H9 (cell line): ENCODE results near the gene PTCD1. TPM values are rescaled to one million over a fixed set of nuclear protein-coding genes. Genes with fewer than 3 reads are reported as not detected.

Experiments used
- DNase-seq: peaks from one replicate; pipeline ENCODE4 v3.0.0-alpha.2; 2017
- H2AFZ ChIP-seq: one replicate; pipeline ENCODE4 v1.6.1; 2013; ENCODE audit warnings: mild to moderate bottlenecking, low read length, control low read depth, moderate library complexity
- H2AK5ac ChIP-seq: 2 replicates; pipeline ENCODE4 v1.6.1; 2013; ENCODE audit warnings: low read length, control low read depth, mixed read lengths; ENCODE audit not compliant: insufficient read length
- H2BK120ac ChIP-seq: one replicate; pipeline ENCODE4 v1.6.1; 2013; ENCODE audit warnings: low read depth, mild to moderate bottlenecking, low read length, control low read depth, inconsistent platforms; ENCODE audit not compliant: poor library complexity, severe bottlenecking
- H2BK12ac ChIP-seq: 2 replicates; pipeline ENCODE4 v1.6.1; 2013; ENCODE audit warnings: low read length, control low read depth, mixed read lengths, low read depth; ENCODE audit not compliant: insufficient read length
- H2BK15ac ChIP-seq: 2 replicates; pipeline ENCODE4 v1.6.1; 2013; ENCODE audit warnings: low read depth, low read length, control low read depth
- H2BK20ac ChIP-seq: one replicate; pipeline ENCODE4 v1.6.1; 2013; ENCODE audit warnings: low read depth, mild to moderate bottlenecking, low read length, control low read depth, inconsistent platforms; ENCODE audit not compliant: poor library complexity, severe bottlenecking
- H2BK5ac ChIP-seq: 2 replicates; pipeline ENCODE4 v1.6.1; 2013; ENCODE audit warnings: low read length, control low read depth, mixed read lengths; ENCODE audit not compliant: insufficient read length
- H3K14ac ChIP-seq: 2 replicates; pipeline ENCODE4 v1.6.1; 2013; ENCODE audit warnings: low read length, control low read depth; ENCODE audit not compliant: insufficient read depth
- H3K18ac ChIP-seq: 2 replicates; pipeline ENCODE4 v1.6.1; 2013; ENCODE audit warnings: low read depth, mild to moderate bottlenecking, mixed read lengths, low read length, control low read depth; ENCODE audit not compliant: insufficient read length
- H3K23ac ChIP-seq: 2 replicates; pipeline ENCODE4 v1.6.1; 2013; ENCODE audit warnings: low read length, control low read depth, mixed read lengths, low read depth; ENCODE audit not compliant: insufficient read length
- H3K23me2 ChIP-seq: 2 replicates; pipeline ENCODE4 v1.6.1; 2013; ENCODE audit warnings: low read depth, mild to moderate bottlenecking, mixed read lengths, low read length, control low read depth; ENCODE audit not compliant: insufficient read length, poor library complexity, severe bottlenecking
- H3K27ac ChIP-seq: 2 replicates; pipeline ENCODE4 v1.5.1; 2013; ENCODE audit warnings: low read length, control low read depth, mixed read lengths, low read depth; ENCODE audit not compliant: insufficient read length
- H3K27me3 ChIP-seq: 2 replicates; pipeline ENCODE4 v1.6.1; 2013; ENCODE audit warnings: low read length, control low read depth, inconsistent platforms; ENCODE audit not compliant: insufficient read depth
- H3K4ac ChIP-seq: 2 replicates; pipeline ENCODE4 v1.6.1; 2013; ENCODE audit warnings: low read depth, mild to moderate bottlenecking, control low read depth, inconsistent platforms, low read length, moderate library complexity
- H3K4me1 ChIP-seq: 2 replicates; pipeline ENCODE4 v1.6.1; 2013; ENCODE audit warnings: low read length, control low read depth, inconsistent platforms; ENCODE audit not compliant: insufficient read depth
- H3K4me2 ChIP-seq: 2 replicates; pipeline ENCODE4 v1.6.1; 2013; ENCODE audit warnings: low read length, control low read depth, mixed read lengths; ENCODE audit not compliant: insufficient read length, insufficient read depth
- H3K56ac ChIP-seq: 2 replicates; pipeline ENCODE4 v1.6.1; 2013; ENCODE audit warnings: low read depth, mild to moderate bottlenecking, mixed read lengths, low read length, control low read depth; ENCODE audit not compliant: insufficient read length
- H3K79me1 ChIP-seq: 2 replicates; pipeline ENCODE4 v1.6.1; 2013; ENCODE audit warnings: low read depth, mild to moderate bottlenecking, moderate library complexity, low read length, control low read depth, inconsistent platforms; ENCODE audit not compliant: insufficient read depth, poor library complexity, severe bottlenecking
- H3K79me2 ChIP-seq: 2 replicates; pipeline ENCODE4 v1.6.1; 2013; ENCODE audit warnings: low read length, control low read depth, inconsistent platforms; ENCODE audit not compliant: insufficient read depth
- H3K9ac ChIP-seq: 2 replicates; pipeline ENCODE4 v1.6.1; 2013; ENCODE audit warnings: low read length, control low read depth, mixed read lengths; ENCODE audit not compliant: insufficient read length; ENCODE audit errors: extremely low read depth
- H3K9me3 ChIP-seq: one replicate; pipeline ENCODE4 v1.6.1; 2013; ENCODE audit warnings: low read depth, low read length, inconsistent platforms; ENCODE audit not compliant: control insufficient read depth
- H3T11ph ChIP-seq: one replicate; pipeline ENCODE4 v1.6.1; 2013; ENCODE audit warnings: mild to moderate bottlenecking, low read length, control low read depth, inconsistent platforms
- H4K20me1 ChIP-seq: one replicate; pipeline ENCODE4 v1.6.1; 2013; ENCODE audit not compliant: control insufficient read depth, insufficient read length, insufficient read depth
- H4K5ac ChIP-seq: 2 replicates; pipeline ENCODE4 v1.6.1; 2013; ENCODE audit warnings: low read depth, mild to moderate bottlenecking, mixed read lengths, low read length, control low read depth; ENCODE audit not compliant: insufficient read length
- H4K8ac ChIP-seq: replicated peaks from 2 replicates; pipeline ENCODE4 v1.6.1; 2013; ENCODE audit warnings: low read length, control low read depth, mixed read lengths, low read depth; ENCODE audit not compliant: insufficient read length
- H4K91ac ChIP-seq: 2 replicates; pipeline ENCODE4 v1.6.1; 2013; ENCODE audit warnings: low read depth, mild to moderate bottlenecking, moderate library complexity, mixed read lengths, low read length, control low read depth; ENCODE audit not compliant: insufficient read length
- H3K27ac Mint-ChIP-seq, 3 experiments: 2 replicates in 2 of 3; 3 replicates in 1 of 3; pipeline ENCODE4 v1.8.0; 2020 to 2021; ENCODE audit warnings: mixed read lengths in 3 of 3, mild to moderate bottlenecking in 1 of 3, moderate library complexity in 1 of 3
- H3K27me3 Mint-ChIP-seq: 2 replicates; pipeline ENCODE4 v1.8.0; 2021; ENCODE audit warnings: low read depth, mild to moderate bottlenecking, moderate library complexity, mixed read lengths
- H3K36me3 Mint-ChIP-seq, 3 experiments: 2 replicates in 2 of 3; 3 replicates in 1 of 3; pipeline ENCODE4 v1.8.0; 2020 to 2021; ENCODE audit warnings: low read depth in 3 of 3, mixed read lengths in 3 of 3; ENCODE audit not compliant: insufficient read depth in 1 of 3
- H3K4me1 Mint-ChIP-seq, 2 experiments: 2 replicates each; pipeline ENCODE4 v1.8.0; 2020; ENCODE audit warnings: mixed read lengths in 2 of 2
- H3K4me3 Mint-ChIP-seq, 2 experiments: 2 replicates in 1 of 2; 3 replicates in 1 of 2; pipeline ENCODE4 v1.8.0; 2020 to 2021; ENCODE audit warnings: mild to moderate bottlenecking in 2 of 2, mixed read lengths in 2 of 2, moderate library complexity in 1 of 2
- H3K9me3 Mint-ChIP-seq, 2 experiments: 2 replicates in 1 of 2; 3 replicates in 1 of 2; pipeline ENCODE4 v1.8.0; 2020; ENCODE audit warnings: mild to moderate bottlenecking in 2 of 2, mixed read lengths in 2 of 2, moderate library complexity in 1 of 2
- WGBS: extraction: QIAGEN DNeasy Blood & Tissue Kit; methylation state at CpG from one replicate; pipeline ENCODE4 v1.1.7; 2013; ENCODE audit warnings: missing lambda C conversion rate, low lambda C conversion rate, mixed read lengths; ENCODE audit not compliant: insufficient read length; ENCODE audit errors: extremely low coverage; 5-methylcytosine and 5-hydroxymethylcytosine counted together
- total RNA-seq: library from RNA; stranded (reverse); gene quantifications from 2 replicates; pipeline ENCODE4 v1.2.1, GENCODE V29; 2021
- TF ChIP-seq, protein P1 (sequence below): fragments of 200-600 bp; sonication (generic); conservative IDR thresholded peaks from 3 replicates; pipeline ENCODE4 v1.8.0; 2021; ENCODE audit warnings: antibody characterized with exemption, mild to moderate bottlenecking

PTCD1 gene
- total RNA-seq, 1 experiment from 2014 or later: 12.8 TPM

DNA sequence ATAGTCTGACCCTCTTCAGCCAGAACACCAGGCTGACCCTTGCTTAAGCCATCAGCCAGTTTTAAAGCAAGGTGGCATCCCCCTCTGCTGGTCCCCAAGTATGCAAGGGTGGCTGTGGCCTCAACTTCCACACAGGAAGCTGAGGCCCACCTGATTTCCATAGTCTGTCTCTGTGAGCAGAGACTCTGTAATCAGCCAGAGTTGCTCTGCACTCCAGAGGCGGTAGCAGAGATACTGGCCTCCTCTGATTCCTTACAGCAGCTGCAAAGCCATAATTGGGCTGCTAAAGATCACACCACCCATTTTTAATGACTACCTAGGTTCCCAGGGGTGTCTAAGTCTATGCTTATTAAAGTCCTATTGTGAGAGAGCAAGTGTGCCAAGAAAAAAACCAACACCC, 32.0 kb downstream of the PTCD1 start:
- H2BK120ac ChIP-seq: no peak overlapping the region
- H3K18ac ChIP-seq: no peak overlapping the region
- H3K27me3 ChIP-seq: no peaks in the 10 kb centered on the region
- no peak overlapping the region for H4K5ac ChIP-seq
- no peaks in the 10 kb centered on the region for H3K4me1 ChIP-seq
- no peak overlapping the region for H3K4me2 ChIP-seq
- no peaks in the 10 kb centered on the region for H3K27me3 Mint-ChIP-seq
- H2AK5ac ChIP-seq: no peak overlapping the region
- no peak overlapping the region for H3K4ac ChIP-seq
- H2AFZ ChIP-seq: no peak overlapping the region
- H3K23me2 ChIP-seq: peaks cover 16% of the 10 kb centered on the region
- peak overlapping the region; percentile 95 to 96 for H3K4me3 Mint-ChIP-seq
- H3K79me2 ChIP-seq: peaks cover 36% of the 10 kb centered on the region
- H3K9ac ChIP-seq: no peak overlapping the region
- H4K8ac ChIP-seq: no peak overlapping the region
- no peak overlapping the region for H3K56ac ChIP-seq
- H2BK15ac ChIP-seq: no peak overlapping the region
- no peak overlapping the region for H3T11ph ChIP-seq
- no peaks in the 10 kb centered on the region for H4K20me1 ChIP-seq
- TF ChIP-seq, protein P1, sequence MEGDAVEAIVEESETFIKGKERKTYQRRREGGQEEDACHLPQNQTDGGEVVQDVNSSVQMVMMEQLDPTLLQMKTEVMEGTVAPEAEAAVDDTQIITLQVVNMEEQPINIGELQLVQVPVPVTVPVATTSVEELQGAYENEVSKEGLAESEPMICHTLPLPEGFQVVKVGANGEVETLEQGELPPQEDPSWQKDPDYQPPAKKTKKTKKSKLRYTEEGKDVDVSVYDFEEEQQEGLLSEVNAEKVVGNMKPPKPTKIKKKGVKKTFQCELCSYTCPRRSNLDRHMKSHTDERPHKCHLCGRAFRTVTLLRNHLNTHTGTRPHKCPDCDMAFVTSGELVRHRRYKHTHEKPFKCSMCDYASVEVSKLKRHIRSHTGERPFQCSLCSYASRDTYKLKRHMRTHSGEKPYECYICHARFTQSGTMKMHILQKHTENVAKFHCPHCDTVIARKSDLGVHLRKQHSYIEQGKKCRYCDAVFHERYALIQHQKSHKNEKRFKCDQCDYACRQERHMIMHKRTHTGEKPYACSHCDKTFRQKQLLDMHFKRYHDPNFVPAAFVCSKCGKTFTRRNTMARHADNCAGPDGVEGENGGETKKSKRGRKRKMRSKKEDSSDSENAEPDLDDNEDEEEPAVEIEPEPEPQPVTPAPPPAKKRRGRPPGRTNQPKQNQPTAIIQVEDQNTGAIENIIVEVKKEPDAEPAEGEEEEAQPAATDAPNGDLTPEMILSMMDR: no peak
- H3K4me1 Mint-ChIP-seq: peaks cover 19 to 23% of the 10 kb centered on the region in 2 experiments
- peak overlapping the region in 2 of 3 experiments; percentile 40; a peak in 2 of 7 replicates for H3K27ac Mint-ChIP-seq
- H2BK12ac ChIP-seq: no peak overlapping the region
- no peak overlapping the region for H3K27ac ChIP-seq
- H3K36me3 Mint-ChIP-seq: peaks cover 27 to 58% (median 51%) of the 10 kb centered on the region in 3 experiments
- no peaks in the 10 kb centered on the region for H3K9me3 ChIP-seq
- no peak overlapping the region for H2BK5ac ChIP-seq
- DNase-seq: no peak
- no peak overlapping the region for H2BK20ac ChIP-seq
- no peak overlapping the region for H4K91ac ChIP-seq
- H3K14ac ChIP-seq: no peak overlapping the region
- H3K23ac ChIP-seq: no peak overlapping the region
- H3K9me3 Mint-ChIP-seq: no peaks in the 10 kb centered on the region
- H3K79me1 ChIP-seq: peaks cover 12% of the 10 kb centered on the region
- no CpG with 5 or more reads among the region's 1 CpG for WGBS
